ENCODE measurements around the gene MARCHF4. TPM values are rescaled to one million over a fixed set of nuclear protein-coding genes. Genes with fewer than 3 reads are reported as not detected.

MARCHF4 gene
- total and polyA plus RNA-seq, 9 of the 15 experiments (the other 6 are each of a cell fraction or from before 2014, with no cell fraction given): 0.05 TPM; not detected in 8

GRCh38 chr2:216362730-216363129 lies 9.6 kb downstream of the MARCHF4 start:
- Histone ChIP-seq H3K27me3 (ENCODE audit: control insufficient read depth in 2 of 2, insufficient read depth in 2 of 2, low read length in 2 of 2) (no peaks in the 10 kb centered on the region; a peak in 1 of 5 replicates), H3K4me1 (replicated peaks in 1 of 2; ENCODE audit: control insufficient read depth in 2 of 2, insufficient read depth in 2 of 2, low read length in 2 of 2) (no peaks in the 10 kb centered on the region), H3K36me3 (ENCODE audit: control insufficient read depth, insufficient read depth, low read length) (no peaks in the 10 kb centered on the region), H3K4me2 (ENCODE audit: insufficient read depth, low read length) (no peak overlapping the region), H3K27ac (ENCODE audit: extremely low read depth, low read depth, low read length) (no peak overlapping the region), H3K9me3 (replicated peaks; ENCODE audit: control insufficient read depth, insufficient read depth, low read depth, low read length) (no peaks in the 10 kb centered on the region), H2AFZ (ENCODE audit: low read depth, low read length) (no peak overlapping the region), H3K4me3 (no peak overlapping the region), H3K9ac (ENCODE audit: insufficient read depth in 1 of 2, low read depth in 2 of 2, low read length in 2 of 2) (no peak overlapping the region), H4K20me1 (replicated peaks; ENCODE audit: control insufficient read depth, insufficient read depth, low read length) (no peaks in the 10 kb centered on the region), H3K79me2 (ENCODE audit: control insufficient read depth, insufficient read depth, low read length) (no peaks in the 10 kb centered on the region), H3K9me1 (ENCODE audit: control insufficient read depth, insufficient read depth, low read length) (no peaks in the 10 kb centered on the region)
- no TSS peak for BruUV-seq (replicated peaks)
- POLR2A ChIA-PET: no interaction called here
- in situ Hi-C loops (cut with MboI): no loop called here
- ATAC-seq (no peak), FAIRE-seq (no peak), DNase-seq (ENCODE audit: extremely low read depth in 1 of 4, low spot score in 3 of 4) (no peak)
- WGBS (ENCODE audit: insufficient coverage, low coverage, missing lambda C conversion rate): 0% methylated on average over 1 of the region's 2 CpGs
- CTCF ChIA-PET (ENCODE audit: low intra/inter-chr PET ratio): no interaction called here
- TF ChIP-seq ZNF518B (CRISPR knock-in tag; IDR thresholded peaks at IDR 0.05): no peak
- TF ChIP-seq DEAF1 (CRISPR knock-in tag; IDR thresholded peaks at IDR 0.05): no peak
- TF ChIP-seq POLR2A (conservative IDR thresholded peaks at IDR 0.05): no peak
- TF ChIP-seq MIER1 (IDR thresholded peaks at IDR 0.05; ENCODE audit: low read depth): no peak
- no peak for TF ChIP-seq HMGN3 (IDR thresholded peaks at IDR 0.05; ENCODE audit: borderline replicate concordance, extremely low read depth, insufficient read length, low read depth, low read length)
- TF ChIP-seq EP400 (IDR thresholded peaks at IDR 0.05): no peak
- no peak for TF ChIP-seq SMAD1 (IDR thresholded peaks at IDR 0.05; ENCODE audit: low read depth, low read length, partially characterized antibody)
- TF ChIP-seq CAMTA2 (CRISPR knock-in tag; conservative IDR thresholded peaks at IDR 0.05): no peak
- TF ChIP-seq SUPT5H (IDR thresholded peaks at IDR 0.05): no peak
- intact Hi-C loops (cut with micrococcal nuclease): no loop called here

Measured in K562 (cell line).